HG02588 (cell line): ENCODE results near the gene MCTP2.
"Not testable (repeated sequence)": the region's sequence is repeated elsewhere in the genome, so short reads cannot be mapped to it uniquely, and the experiment has no call there.

Experiments
- ATAC-seq: cut with Tn5 transposase; IDR thresholded peaks from one replicate; pipeline ENCODE4 v1.9.1; 2021; ENCODE audit warnings: mild to moderate bottlenecking, moderate library complexity; ENCODE audit not compliant: unreplicated experiment

MCTP2 gene

DNA sequence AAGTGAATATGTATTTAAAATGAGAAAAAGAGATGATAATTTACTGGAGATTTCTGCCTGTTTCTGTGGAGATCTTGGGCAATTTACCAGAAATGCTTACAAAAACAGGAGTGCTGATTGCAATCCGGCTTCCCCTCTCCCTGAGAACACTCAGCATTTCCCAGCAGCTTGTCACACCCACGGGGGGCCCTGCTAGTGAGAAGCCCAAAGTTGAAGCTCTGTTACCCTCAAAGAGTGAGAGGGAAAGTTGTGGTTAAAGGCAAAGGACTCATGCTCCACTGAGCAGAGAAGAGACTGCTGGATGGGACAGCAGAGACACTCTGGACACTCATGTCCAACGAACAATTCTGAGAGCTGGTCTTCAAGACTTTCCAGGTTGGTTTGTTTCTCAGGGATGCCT lies 2.9 kb downstream of the MCTP2 start:
- ATAC-seq: no peak

DNA sequence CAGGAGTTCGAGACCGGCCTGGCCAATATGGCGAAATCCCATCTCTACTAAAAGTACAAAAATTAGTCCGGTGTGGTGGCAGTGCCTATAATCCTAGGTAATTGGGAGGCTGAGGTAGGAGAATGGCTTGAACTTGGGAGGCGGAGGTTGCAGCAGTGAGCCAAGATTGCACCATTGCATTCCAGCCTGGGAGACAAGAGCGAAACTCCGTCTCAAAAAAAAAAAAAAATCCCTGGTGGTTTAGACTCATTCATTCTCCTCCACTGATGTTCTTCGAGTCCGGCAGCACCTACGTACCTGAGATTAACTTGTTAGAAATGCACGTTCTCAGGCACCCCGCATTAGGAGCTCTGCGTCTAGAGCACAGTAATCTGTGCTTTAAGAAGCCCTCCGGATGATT lies 3.7 kb downstream of the MCTP2 start:
- ATAC-seq: no peak

GRCh38 chr15:94235646-94236045 lies 4.3 kb downstream of the MCTP2 start:
- ATAC-seq: no peak

- no peak for ATAC-seq
These were observed 5.2 kb downstream of the MCTP2 start for GRCh38 chr15:94236608-94237007.

DNA sequence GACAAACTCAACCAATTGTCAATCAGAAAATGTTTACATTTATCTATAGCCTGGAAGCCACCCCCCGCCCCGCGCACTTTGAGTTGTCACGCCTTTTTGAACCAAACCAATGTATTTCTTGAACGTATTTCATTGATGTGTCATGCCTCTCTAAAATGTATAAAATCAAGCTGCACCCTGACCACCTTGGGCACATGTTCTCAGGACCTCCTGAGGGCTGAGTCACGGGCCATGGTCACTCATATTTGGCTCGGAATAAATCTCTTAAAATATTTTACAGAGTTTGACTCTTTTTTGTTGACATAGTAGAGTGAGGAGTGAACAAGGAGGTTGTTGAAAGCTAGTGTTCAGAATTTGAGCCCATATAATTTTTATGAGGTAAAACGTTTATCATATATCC lies 6.5 kb downstream of the MCTP2 start:
- ATAC-seq: no peak

GRCh38 chr15:94238539-94239118 lies 7.3 kb downstream of the MCTP2 start:
- peak; percentile 65 for ATAC-seq

- no peak for ATAC-seq
These were observed 8.1 kb downstream of the MCTP2 start for GRCh38 chr15:94239474-94239873.

- no peak for ATAC-seq
These were observed 9.1 kb downstream of the MCTP2 start for GRCh38 chr15:94240480-94240879.

DNA sequence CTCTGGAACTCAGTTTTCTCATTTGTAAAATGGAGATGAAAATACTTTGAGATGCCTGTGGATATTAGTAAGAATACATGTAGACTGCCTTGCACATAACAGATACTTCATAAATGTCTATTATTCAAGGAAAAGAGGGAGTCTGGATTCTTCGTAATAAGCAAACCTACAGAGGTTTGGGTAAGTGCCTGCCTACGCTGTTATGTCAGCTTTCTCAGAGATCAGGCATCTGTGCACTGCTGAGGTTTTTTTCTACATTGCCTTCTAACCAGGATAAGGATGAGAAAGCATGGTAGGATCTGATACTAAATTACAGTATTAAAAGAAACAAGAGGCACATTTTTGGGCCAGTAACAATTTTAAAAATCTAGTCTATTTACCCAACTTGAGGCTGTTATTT lies 10.9 kb downstream of the MCTP2 start:
- ATAC-seq: no peak

GRCh38 chr15:94243003-94243402 lies 11.6 kb downstream of the MCTP2 start:
- ATAC-seq: not testable (repeated sequence)

GRCh38 chr15:94243418-94243817 lies 12.1 kb downstream of the MCTP2 start:
- ATAC-seq: no peak

DNA sequence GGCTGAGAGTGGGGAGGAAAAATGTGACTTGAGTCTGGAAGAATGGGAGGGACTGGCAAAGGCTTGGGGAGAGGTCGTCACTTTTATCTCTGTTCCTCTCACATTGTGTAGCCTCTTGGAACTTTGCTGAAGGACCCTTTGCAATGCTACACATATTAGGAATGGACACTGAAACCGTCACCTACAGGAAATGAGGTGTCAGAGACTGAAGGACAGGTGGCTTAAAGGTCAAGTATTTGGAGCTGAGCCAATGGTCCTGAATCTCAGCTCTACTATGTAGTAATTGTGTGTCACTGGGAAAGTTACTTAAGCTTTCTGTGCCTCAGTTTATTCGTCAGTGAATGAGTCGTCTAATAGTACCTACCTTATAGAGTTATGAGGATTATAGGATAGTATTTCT lies 14.7 kb downstream of the MCTP2 start:
- ATAC-seq: no peak

DNA sequence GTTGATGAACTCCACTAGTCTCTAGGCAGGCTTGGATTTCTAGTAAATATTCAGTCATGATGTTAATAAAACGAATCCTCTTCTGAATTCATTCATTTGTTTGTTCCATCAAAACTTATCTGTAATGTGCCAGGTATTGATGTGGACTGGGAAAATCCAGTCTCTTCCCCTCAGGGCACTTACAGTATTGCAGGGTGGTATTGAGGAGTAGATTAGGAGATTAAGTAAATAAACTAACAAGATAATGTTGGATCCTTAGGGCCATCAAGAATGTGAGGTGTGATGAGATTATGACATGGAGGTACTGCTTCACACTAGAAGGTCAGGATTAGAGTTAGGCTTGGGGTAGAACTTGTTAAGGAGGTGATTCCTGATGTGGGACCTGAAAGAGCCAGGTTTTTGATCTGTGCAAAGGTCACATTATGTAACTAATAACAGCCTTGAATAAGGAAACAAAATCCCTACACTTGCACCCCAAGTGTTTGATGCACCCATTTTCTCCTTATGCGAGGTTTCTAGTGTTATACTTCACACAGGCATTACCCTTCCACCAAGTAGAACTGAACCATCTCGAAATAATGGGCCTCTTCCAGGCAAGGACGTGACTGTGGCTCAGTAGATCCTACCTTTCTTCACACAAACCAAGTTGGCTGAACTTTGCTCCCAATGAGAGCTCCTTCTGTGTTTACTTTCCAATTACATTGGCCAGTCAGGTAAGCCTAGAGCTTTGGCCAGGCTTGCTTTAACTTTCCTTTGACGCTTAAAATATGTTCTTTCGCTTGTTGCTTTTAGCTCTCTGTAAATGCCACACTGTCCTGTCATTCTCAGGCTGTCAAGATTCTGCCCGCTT lies 16.7 kb downstream of the MCTP2 start:
- no peak for ATAC-seq

- no peak for ATAC-seq
These were observed 19.4 kb downstream of the MCTP2 start for GRCh38 chr15:94250801-94251200.

- no peak for ATAC-seq
These were observed 20.9 kb downstream of the MCTP2 start for GRCh38 chr15:94252223-94252766.

GRCh38 chr15:94252906-94253491 lies 21.6 kb downstream of the MCTP2 start:
- ATAC-seq: no peak

- ATAC-seq: no peak
These were observed 22.4 kb downstream of the MCTP2 start for GRCh38 chr15:94253742-94254141.

- no peak for ATAC-seq
These were observed 24.2 kb downstream of the MCTP2 start for GRCh38 chr15:94255540-94255939.

GRCh38 chr15:94256511-94256910 lies 25.1 kb downstream of the MCTP2 start:
- ATAC-seq: no peak

DNA sequence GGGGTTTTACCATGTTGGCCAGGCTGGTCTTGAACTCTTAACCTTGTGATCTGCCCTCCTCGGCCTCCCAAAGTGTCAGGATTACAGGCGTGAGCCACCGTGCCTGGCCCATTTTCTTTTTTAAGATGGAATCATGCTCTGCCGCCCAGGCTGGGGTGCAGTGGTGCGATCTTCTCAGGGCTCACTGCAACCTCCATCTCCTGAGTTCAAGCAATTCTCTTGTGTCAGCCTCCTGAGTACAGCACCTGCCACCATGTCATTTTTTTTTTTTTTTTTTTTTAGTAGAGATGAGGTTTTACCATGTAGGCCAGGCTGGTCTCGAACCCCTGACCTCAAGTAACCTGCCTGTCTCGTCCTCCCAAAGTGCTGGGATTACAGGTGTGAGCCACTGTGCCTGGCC lies 26.4 kb downstream of the MCTP2 start:
- ATAC-seq: not testable (repeated sequence)

- peak; percentile 63 for ATAC-seq
These were observed 26.9 kb downstream of the MCTP2 start for GRCh38 chr15:94258246-94258645.
